ENCODE results near the gene ACOT11.
A peak's percentile ranks its signal among the peaks of the same experiment; 100 is the strongest.

Gene ACOT11

DNA sequence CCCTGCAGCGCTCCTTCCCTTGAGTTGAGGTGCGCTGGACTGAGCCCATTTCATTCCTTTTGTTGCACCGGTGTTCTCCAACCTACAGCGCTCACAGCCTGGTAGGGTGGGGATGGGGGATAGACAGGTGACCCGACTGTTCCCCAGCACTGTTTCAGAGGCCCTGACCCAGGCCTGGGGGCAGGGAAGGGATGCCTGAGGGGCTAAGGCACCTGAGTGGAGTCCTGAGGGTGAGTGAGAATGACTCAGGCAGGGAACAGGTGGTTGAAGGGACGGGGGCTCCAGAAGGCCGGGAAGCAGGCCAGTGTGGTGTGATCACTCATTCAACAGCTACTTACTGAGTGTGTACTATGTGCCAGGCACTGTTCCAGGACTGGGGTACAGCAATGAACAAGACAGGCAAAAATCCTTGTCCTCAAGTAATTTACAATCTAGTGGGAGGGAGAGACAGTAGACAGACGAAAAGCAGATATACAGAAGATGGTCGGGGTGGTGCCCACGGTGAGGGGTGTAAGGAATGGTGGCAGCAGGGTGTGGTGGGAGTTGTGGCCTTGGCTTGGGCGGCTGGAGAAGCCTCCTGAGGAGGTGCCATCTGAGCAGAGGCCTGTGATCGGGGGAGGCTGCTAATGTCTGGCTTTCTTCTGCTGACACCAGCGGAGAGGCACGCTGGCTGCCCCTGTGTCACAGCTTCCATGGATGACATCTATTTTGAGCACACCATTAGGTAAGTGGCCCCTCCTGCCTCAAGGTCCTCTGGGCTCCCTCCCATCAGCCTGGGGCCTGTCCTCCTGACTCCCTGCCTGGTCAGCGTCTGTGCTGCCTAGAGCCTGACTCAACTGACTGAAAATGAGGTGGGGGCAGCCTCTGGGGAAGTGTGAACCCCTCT lies 37.4 kb downstream of the ACOT11 start:
- DNase-seq (ENCODE audit: low read depth): no peak

DNA sequence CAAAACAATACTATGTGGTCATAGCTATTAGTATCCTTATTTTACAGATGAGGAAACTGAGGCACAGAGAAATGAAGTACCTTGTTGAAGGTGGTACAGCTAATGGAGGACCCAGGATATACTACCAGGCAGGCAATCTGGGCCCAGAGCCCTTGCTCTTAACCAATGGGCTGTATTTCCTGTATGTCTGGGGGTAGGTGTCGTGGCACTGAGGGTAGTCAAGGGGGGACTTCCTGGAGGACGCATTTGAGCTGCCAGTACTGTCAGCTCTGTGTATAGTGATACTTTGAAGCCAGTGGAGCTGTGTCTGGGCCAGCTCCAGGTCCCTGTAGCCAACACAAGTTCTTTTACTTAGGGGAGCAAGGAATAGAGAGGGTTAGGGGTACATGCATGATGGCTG lies 40.3 kb downstream of the ACOT11 start:
- no peak for DNase-seq (ENCODE audit: low read depth)

DNA sequence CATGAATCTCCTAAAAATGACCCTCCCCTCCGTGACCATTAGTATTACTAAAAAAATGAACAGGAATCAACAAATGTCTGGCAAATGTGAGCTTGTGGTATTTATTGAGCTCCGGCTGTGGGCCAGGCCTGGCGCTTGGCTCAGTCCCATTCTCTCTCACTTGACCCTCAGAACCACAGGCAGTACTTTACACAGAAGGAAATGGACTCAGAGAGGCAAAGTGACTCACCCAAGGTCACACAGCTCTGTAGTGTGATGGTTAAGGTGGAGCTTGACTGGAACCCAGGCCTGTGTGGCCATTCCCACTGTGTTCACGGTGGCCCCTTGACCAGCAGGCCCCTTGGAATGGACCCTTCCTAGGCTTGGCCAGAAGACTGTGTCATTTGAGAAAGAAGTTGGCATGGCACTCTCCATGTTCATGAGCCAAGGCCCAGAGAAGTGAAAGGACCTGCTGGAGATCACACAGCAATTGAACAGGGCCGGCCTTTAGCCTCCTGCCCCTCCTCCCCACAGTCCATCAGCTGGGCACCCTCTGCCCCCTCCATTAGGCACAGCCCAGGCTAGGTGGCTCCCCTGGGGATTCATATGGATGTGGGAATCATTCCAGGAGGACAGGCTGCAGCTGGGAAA lies 43.2 kb downstream of the ACOT11 start:
- no peak for DNase-seq (ENCODE audit: low read depth)

DNA sequence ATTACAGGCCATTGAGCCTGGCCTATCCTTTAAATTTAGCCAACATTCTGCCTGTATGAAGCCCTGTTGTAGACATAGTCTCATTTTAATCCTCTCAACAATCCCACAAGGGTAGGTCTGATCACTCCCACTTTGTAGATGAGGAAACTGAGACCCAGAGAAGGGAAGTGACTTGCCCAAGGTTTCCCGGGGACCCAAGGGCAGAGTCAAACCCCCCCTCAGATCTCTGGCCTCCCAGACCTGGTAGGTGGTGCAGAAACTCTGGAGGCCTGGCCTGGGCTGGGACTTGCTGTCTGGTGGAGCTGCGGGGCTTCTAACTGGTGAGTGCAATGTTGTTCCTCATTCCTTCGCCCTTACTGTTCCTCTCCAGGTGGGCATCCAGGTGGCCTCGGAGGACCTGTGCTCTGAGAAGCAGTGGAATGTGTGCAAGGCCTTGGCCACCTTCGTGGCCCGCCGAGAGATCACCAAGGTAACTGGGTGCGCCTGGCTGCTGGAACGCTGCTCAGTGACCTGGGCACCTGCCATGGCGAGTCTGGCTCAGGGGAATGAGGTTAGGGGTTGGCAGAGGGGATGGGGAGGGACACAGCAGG lies 45.6 kb downstream of the ACOT11 start:
- DNase-seq (ENCODE audit: low read depth): no peak

DNA sequence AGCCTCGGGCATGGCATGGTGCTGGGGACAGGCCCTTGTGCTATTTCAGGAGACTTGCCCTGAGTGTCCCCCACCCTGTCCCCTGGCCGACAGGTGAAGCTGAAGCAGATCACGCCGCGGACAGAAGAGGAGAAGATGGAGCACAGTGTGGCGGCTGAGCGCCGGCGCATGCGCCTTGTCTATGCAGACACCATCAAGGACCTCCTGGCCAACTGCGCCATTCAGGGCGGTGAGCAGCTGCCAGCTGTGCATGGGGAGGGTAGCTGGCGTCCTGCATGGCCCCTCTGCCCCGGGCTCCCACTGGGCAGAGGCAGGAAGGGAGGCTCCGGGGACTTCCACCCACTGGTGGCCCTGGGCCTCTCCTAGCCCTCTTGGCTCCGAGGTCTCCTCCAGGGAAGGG lies 46.4 kb downstream of the ACOT11 start:
- DNase-seq (ENCODE audit: low read depth): no peak

DNA sequence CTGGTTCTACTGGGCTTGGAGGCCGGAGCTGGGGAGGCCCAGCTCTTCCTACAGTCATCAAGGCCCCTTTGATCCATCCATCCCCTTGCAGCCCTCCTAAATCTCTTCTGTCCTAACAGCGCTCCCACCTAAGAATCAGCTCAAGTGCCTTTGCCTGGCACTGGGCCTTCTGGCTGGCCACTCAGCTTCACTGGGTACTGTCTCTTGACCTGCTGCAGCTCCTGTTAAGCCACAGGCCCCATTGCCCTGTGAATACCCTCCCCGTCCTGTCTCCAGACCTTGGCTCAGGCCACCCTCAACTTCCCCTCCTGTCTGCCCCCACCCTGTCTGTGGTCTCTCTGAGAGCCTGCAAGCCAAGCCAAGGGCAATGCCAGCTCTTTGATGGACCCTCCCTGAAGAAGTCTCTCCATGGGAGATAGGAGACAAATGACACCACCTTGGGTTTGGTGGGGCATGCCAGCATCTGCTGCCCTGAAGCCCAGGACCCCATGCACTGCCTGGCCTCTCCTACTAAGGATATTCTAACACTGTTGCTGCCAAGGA lies 48.0 kb downstream of the ACOT11 start:
- DNase-seq (ENCODE audit: low read depth): no peak

DNA sequence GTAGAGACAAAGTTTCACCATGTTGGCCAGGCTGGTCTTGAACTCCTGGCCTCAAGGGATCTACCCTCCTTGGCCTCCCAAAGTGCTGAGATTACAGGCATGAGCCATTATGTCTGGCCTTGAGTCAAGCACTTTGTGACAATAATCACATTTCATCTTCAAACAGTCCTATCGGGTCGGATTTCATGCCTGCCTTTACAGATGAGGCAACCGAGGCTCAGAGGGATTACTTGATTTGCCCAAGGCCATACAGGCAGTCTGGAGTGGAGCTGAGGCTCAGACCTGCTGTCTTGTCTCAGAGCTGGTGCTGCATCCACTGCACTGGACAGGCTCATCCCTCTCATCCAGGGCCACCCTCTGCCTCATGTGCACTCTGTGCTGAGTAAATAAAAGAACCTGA lies 48.7 kb downstream of the ACOT11 start:
- DNase-seq (ENCODE audit: low read depth): no peak

DNA sequence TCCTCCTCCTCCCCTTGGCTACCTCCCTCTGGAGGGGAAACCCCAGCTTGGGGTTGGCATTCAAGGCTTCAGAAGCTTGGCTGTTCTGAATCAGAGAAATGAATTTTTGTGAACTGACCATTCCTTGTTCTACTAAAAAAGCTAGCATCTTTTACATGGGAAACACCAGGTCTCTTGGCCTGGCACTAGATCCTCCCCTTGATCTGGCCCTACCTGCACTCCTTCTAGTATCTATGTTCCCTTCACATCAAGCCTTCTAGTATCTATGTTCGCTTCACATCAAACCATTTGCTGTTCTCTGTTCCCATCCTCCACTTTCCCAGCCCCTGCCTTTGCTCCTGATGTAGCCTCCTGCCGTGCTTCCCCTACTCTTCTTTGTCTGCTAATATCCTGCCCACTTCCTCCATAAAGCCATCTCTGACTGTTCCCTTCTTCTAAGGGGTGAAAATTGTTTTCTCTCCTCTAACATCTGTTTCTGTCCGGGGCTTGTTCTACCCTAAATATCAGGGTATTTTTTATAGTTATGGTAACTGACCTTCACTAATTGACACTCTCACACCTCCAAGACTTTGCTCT lies 49.5 kb downstream of the ACOT11 start:
- no peak for DNase-seq (ENCODE audit: low read depth)

DNA sequence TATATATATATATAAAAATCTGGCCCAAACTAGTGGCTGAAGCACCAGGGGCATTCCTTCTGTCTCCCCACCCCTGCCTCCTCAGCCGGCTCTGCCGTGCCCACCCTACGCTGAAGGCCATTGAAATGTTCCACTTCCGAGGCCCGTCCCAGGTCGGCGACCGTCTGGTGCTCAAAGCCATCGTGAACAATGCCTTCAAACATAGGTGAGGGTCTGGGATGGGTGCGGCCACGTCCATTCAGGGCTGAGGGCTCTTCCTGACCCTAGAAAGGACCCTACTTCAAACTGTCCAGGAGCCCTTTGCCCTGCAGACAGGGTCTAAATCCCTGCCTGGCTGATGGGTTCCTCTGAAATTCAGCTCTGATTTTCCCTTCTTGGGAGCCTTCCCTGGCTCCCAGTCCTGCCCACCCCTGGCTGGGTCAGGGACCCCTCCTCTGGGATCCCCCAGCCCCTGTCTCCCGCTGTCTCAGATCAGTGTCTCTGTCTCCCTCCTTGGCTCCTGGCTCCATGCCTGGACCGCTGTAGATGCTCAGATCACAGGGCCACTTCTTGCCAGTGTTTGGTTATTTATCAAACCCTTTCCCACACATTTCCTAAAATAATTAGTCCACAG lies 51.3 kb downstream of the ACOT11 start:
- DNase-seq (ENCODE audit: low read depth): no peak

DNA sequence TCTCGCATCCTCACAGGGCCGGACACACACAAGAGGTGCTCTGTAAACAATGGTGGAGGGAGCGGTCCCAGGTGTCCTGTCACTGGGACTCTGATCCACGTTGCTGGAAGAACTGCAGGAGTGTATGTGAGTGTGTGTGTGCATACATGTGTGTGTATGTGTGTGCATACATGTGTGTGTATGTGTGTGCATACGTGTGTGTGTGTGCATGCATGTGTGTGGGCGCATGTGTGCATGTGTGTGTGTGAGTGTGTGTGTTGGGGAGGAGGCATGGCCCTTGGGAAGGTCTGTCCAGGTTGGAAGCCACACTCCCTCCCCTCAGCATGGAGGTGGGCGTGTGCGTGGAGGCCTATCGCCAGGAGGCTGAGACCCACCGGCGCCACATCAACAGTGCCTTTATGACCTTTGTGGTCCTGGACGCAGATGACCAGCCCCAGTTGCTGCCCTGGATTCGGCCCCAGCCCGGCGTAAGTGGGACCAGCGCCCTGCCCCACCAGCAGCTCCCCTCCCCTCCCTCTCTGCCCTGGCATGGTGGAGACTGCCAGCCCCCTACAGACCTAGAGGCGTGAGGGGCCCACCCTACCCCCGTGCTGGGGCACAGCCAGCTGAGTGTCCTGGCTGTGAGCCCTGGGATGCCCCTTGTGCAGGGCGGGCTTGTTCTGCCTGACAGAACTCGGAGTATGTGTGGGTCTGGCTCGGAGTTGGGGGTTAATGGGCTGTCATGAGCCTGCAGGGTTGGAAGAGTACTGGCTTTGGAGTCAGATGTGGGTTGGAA lies 53.1 kb downstream of the ACOT11 start:
- DNase-seq (ENCODE audit: low read depth): no peak

DNA sequence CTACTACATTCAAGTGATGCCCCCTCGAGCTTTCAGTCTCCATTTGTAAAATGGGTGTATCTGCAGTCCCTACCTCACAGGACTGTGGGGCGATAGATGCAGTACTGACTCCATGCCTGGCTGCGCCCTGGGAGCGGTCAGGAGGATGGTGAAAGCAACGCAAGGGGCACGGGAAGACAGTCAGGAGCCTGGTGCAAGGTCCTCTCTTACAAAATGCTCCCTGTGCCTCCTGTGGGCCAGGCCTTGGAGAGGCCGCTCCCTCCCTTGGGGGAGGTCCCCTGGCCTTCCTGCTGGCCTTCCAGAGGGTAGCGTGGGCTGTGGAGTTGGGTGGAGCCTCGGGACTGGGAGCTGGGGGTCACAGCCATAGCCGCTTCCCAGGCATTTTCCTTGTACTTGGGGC lies 53.7 kb downstream of the ACOT11 start:
- no peak for DNase-seq (ENCODE audit: low read depth)

DNA sequence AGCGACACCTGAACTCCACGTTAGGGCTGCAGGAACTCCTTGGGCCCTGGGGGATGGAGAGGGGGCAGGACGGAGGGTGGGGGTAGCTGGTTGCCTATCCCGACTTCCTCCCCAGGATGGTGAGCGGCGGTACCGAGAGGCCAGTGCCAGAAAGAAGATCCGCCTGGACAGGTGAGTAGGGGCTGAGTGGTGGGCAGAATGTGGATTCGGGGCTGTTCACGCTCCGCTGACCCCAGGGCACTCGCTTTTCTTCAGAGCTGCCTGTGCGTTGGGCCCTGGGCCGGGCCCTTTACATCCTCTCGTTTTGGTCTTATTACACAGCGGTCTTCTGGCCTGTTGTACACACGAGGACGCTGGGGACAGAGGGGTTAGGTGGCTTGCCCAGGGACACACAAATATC lies 54.5 kb downstream of the ACOT11 start:
- DNase-seq (ENCODE audit: low read depth): no peak

DNA sequence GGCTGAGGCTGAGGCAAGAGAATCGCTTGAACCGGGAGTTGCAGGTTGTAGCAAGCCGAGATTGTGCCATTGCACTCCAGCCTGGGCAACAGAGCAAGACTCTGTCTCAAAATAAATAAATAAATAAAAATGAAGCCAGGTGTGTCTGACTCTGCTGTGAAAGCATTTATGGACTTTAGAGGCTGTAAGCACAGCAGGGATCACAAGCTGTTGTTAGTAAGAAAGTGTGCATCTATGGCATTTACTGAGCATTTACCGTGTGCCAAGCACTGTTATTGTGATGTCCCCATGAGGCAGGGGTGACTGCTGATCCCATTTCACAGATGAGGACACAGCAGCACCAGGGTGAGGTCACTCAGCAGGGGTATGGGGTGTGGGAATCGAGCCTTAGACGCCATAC lies 55.2 kb downstream of the ACOT11 start:
- DNase-seq (ENCODE audit: low read depth): no peak

DNA sequence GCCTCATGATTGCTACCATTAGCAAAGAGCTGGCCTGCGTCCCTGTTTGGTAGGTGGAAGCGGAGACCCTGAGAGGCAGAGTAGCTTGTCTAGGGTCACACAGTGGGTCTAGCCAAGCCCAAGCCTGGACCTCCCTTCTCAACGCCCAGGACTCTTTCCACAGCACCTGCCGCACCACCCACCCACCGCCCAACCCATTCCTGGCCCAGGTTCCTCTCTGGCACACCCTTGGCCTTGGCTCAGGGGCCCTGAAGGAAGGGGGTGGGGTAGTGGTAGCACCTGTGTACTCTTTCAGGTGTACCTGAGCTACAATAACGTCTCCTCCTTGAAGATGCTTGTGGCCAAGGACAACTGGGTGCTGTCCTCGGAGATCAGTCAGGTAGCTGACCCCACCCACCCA lies 56.0 kb downstream of the ACOT11 start:
- no peak for DNase-seq (ENCODE audit: low read depth)

DNA sequence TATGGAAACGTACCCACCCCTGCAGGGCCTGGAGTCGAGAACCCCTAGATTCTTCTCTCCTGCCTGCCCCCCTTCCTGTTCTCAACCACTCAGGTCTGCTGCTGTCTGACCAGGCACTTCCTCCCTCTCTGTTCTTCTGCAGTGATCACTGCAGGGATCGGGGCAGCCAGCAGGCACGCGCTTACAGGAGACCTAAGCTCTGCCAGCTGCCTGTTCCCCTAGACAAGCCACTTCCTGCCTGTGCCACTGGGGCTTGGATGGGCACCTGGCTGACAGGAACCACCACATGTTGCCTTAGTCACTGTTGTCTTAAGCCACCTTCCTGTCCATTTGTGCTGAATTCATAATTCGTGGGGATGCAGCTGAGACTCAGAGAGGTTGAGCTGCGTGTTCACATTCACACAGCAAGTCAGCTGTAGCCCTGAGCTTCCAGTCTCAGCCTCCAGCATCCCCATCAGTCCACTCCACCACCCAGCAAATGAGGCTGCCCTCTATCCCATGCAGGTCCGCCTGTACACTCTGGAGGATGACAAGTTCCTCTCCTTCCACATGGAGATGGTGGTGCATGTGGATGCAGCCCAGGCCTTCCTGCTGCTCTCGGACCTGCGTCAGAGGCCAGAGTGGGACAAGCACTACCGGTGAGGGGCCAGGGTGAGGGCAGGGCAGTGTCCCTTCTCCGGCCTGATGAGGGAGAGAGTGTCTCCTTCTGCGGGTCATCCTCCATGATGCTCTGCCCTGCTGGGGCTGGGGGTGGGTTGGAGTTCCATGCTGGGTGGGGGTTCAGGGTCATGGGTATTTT lies 56.7 kb downstream of the ACOT11 start:
- DNase-seq (ENCODE audit: low read depth): peak; percentile 5

DNA sequence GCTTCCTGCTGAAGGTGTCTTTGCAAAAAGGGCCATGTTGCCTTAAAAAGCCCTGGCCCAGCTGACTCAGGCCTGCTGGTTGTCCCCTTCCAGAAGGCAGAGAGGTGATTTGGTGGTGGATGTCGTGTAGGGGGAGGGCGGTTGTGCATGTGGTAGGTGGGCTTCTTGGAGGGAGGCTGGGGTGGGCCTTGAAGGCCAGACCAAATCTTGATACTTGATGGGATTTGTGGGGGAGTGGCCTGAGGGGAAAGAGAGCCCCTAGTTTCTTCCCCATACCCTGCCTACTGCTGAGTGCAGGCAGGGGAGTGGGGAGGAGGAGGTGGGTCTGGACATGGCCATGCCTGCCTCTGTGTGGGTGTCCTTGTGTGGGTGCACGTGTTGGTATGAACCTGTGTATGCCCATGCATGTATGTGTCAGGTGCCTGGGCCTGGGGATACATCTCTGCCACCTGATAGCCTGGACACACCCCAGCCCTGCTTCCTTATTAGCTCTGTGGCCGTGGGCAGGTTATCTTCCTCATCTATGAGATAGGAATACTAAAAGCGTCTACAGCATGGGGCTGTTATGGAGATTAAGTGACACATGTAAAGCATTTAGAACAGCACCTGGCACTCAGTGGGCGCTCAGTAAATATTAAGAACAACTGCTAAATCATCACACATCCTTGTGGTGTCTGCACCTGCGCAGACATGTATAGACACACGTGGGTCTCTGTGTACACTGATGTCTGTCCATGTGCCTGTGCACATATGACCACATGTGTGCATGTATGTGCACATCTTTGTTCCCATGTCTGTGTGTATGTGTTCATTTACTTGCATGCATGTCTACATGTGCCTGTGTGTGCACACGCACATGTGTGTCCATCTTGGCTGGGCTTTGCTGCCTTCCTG lies 58.3 kb downstream of the ACOT11 start:
- no peak for DNase-seq (ENCODE audit: low read depth)

DNA sequence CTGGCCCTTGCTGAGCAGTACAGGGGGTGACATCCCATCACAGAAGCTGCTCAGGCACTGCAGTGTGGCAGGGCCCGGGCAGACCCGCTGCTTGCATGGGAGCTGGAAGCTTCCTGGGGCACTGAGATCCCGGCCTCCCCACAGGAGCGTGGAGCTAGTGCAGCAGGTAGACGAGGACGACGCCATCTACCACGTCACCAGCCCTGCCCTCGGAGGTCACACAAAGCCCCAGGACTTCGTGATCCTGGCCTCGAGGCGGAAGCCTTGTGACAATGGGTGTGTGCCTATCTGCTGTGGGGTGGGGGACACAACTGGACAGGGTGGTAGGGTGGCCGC lies 58.9 kb downstream of the ACOT11 start:
- DNase-seq (ENCODE audit: low read depth): no peak

DNA sequence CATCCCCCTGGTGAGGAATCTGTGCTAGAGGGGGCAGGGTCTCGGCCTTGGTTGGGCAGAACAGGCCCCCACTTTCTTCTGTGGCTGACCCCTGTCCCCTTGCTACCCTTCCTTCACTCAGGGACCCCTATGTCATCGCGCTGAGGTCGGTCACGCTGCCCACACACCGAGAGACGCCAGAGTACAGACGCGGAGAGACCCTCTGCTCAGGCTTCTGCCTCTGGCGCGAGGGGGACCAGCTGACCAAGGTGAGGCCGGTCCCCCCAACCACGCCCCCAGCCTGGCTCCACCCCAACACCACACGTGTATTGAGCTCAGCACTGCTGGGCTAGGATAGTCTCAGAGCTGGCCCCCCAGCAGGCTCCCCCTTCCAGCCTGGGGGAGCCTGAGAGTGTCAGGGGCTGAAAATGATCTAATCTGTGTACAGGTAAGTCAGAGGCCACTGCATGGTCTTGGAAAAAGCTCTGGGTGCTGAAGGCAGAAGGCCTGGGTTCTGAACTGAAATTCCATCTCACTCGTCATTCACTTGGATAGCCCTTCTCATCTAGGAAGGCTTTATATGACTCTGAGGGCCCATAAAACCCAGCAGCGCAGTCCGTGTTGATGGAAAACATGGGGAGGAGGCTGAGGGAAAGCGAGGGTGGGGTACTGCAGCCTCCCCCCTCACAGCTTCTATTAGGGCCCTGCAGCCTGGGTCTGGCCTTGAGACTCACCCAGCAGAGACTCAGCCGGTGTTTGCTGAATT lies 60.0 kb downstream of the ACOT11 start:
- no peak for DNase-seq (ENCODE audit: low read depth)
